Fibroblast of the conjunctiva (primary cell): ENCODE measurements around the gene DNAH6.
A peak's percentile ranks its signal among the peaks of the same experiment; 100 is the strongest.
"Not testable (repeated sequence)": the region's sequence is repeated elsewhere in the genome, so short reads cannot be mapped to it uniquely, and the experiment has no call there.

Experiments used
- DNase-seq: peaks from one replicate; pipeline ENCODE4 v3.0.0-alpha.2; 2010; ENCODE audit warnings: low read depth

Gene DNAH6

GRCh38 chr2:84511024-84511423, 5.3 kb upstream of the DNAH6 start:
- DNase-seq = not testable (repeated sequence)

GRCh38 chr2:84515788-84516187, 510 bp upstream of the DNAH6 start:
- no peak for DNase-seq

- DNase-seq = no peak
Observed at GRCh38 chr2:84519332-84519957, 3.1 kb downstream of the DNAH6 start.

GRCh38 chr2:84526562-84526961, 10.3 kb downstream of the DNAH6 start:
- DNase-seq = no peak

- no peak for DNase-seq
Observed at GRCh38 chr2:84527137-84528129, 11.1 kb downstream of the DNAH6 start.

GRCh38 chr2:84532291-84532690, 16.0 kb downstream of the DNAH6 start:
- DNase-seq = no peak

- DNase-seq = no peak
Observed at GRCh38 chr2:84534225-84534624, 17.9 kb downstream of the DNAH6 start.

GRCh38 chr2:84537251-84537650, 21.0 kb downstream of the DNAH6 start:
- DNase-seq = no peak

GRCh38 chr2:84539729-84540128, 23.4 kb downstream of the DNAH6 start:
- DNase-seq = no peak

GRCh38 chr2:84545005-84545404, 28.7 kb downstream of the DNAH6 start:
- no peak for DNase-seq

- DNase-seq = no peak
Observed at GRCh38 chr2:84546551-84546950, 30.3 kb downstream of the DNAH6 start.

- no peak for DNase-seq
Observed at GRCh38 chr2:84548303-84548702, 32.0 kb downstream of the DNAH6 start.

GRCh38 chr2:84550916-84551315, 34.6 kb downstream of the DNAH6 start:
- DNase-seq = no peak

GRCh38 chr2:84551526-84551925, 35.2 kb downstream of the DNAH6 start:
- DNase-seq = not testable (repeated sequence)

GRCh38 chr2:84556190-84556589, 39.9 kb downstream of the DNAH6 start:
- DNase-seq = no peak

GRCh38 chr2:84559838-84560237, 43.5 kb downstream of the DNAH6 start:
- DNase-seq = no peak

- DNase-seq = no peak
Observed at GRCh38 chr2:84579661-84580060, 63.4 kb downstream of the DNAH6 start.

- DNase-seq = no peak
Observed at GRCh38 chr2:84603911-84604310, 87.6 kb downstream of the DNAH6 start.

- no peak for DNase-seq
Observed at GRCh38 chr2:84613082-84613481, 96.8 kb downstream of the DNAH6 start.

- no peak for DNase-seq
Observed at GRCh38 chr2:84619794-84620371, 103.6 kb downstream of the DNAH6 start.

GRCh38 chr2:84628486-84628885, 112.2 kb downstream of the DNAH6 start:
- no peak for DNase-seq

GRCh38 chr2:84629550-84629949, 113.3 kb downstream of the DNAH6 start:
- no peak for DNase-seq

- peak; percentile 20 for DNase-seq
Observed at GRCh38 chr2:84631047-84631446, 114.7 kb downstream of the DNAH6 start.
